Stimulated activated CD8-positive, alpha-beta memory T cell treated with anti-CD3 and anti-CD28 coated beads, Interleukin-7, amount 100 ng/mL, for 24 hours (primary cell): ENCODE data around the gene ADCY3.
"Not testable (repeated sequence)": the region's sequence is repeated elsewhere in the genome, so short reads cannot be mapped to it uniquely, and the experiment has no call there.

ENCODE experiments used
- DNase-seq: peaks from one replicate; pipeline ENCODE4 v3.0.0-alpha.2; 2020; ENCODE audit warnings: low read depth

ADCY3 gene

GRCh38 chr2:24809316-24810007 is 110.6 kb downstream of the ADCY3 start:
- DNase-seq = no peak

DNA sequence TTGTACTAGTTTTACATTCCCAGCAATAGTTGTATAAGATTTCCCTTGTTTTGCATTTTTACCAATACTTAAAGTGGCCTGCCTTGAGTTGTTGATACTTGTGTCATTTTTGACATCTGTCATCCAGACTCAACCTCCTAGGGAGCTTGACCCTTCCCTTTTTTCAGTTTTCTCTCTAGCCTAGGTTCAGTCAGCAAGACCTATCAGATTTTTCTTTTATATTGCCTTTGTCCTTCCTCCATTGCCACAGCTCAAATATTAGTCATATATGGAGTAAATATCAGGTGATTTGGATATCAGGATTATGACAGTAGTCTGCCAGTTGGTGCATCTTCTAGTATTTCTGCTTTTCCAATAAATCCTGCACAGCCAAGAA is 113.4 kb downstream of the ADCY3 start:
- no peak for DNase-seq

- not testable (repeated sequence) for DNase-seq
These were observed 114.0 kb downstream of the ADCY3 start for GRCh38 chr2:24805811-24806660.

DNA sequence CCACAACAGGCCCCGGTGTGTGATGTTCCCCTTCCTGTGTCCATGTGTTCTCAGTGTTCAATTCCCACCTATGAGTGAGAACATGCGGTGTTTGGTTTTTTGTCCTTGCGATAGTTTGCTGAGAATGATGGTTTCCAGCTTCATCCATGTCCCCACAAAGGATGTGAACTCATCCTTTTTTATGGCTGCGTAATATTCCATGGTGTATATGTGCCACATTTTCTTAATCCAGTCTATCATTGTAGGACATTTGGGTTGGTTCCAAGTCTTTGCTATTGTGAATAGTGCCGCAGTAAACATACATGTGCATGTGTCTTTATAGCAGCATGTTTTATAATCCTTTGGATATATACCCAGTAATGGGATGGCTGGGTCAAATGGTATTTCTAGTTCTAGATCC is 119.5 kb downstream of the ADCY3 start:
- not testable (repeated sequence) for DNase-seq

DNA sequence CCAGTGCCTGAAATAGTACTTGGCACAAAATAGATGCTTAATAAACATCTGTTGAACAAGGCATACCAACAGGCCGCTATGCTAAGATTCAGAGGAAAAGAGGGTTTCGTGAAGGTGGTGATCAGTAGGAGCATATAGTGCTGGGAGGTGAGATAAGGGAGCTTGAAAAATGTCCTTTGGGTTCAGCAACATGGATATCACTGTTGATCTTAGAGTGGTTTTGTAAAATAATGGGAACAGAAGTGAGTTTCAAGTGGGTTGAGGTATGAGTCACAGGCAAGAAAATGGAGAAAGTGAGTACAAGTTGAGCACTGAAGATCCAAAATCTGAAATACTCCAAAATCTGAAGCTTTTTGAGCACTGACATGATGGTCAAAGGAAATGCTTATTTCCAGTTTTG is 122.4 kb downstream of the ADCY3 start:
- no peak for DNase-seq

GRCh38 chr2:24793761-24794435 is 126.1 kb downstream of the ADCY3 start:
- no peak for DNase-seq

GRCh38 chr2:24792874-24793760 is 126.9 kb downstream of the ADCY3 start, which contains the start of the genes CENPO and PTRHD1:
CENPO (plus strand) TSS chr2:24793425; CDS start chr2:24793920, 495 bp downstream.
PTRHD1 (minus strand) TSS chr2:24793391; CDS start chr2:24793377, 14 bp downstream.
- DNase-seq = peak; percentile 84

DNA sequence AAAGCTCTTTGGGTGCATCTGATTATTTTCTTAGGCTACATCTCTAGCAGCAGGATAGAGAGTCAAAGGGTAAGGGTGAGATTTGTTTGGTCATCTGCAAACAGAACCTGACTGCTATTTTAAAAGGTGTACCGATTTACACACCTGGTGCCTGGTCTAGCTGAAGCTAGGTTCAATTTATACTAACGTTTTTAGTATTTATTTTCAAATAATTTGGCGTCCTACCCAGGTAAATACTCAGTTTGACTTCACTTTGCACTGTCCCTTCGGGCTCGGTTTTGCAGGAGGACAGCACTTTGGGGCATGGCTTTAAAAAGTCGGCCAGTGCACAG is 127.5 kb downstream of the ADCY3 start:
- DNase-seq = no peak

DNA sequence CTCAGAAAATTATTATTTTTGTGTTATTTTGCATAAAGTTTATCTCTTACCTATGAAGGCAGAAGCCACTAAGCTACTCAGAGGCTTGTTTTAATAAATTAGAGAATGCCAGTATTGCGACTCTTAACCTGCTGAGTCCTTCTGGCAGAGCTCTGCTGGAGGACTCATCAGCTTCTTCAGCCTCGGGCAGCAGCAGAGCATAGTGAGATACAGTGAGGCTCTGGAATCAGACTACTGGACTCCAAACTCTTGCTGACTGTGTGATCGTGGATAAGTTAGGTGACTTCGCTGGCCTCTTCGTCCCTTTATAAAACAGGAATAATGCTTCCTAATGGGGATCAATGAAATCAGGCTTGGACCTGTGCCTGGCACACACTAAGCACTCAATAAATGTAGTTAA is 128.6 kb downstream of the ADCY3 start:
- DNase-seq = no peak

- no peak for DNase-seq
These were observed 131.2 kb downstream of the ADCY3 start for GRCh38 chr2:24788816-24789215.

DNA sequence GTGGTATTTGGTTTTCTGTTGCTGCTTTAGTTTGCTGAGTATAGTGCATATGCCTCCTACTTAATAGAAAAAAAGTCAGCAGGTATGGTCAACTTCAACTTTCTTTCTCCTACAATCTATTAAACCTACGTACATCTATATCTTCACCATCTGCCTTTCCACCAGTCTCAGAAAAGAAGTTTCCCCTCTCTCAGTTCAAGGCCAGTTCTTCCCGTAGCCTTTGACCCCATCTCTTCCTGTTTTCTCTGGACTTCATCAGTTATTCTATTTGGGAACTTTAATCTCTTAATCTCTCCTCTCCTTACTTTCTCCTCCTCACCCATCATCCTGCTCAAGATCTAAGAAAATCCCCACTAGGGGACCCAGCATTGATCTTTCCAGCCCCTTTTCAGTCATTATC is 132.5 kb downstream of the ADCY3 start:
- DNase-seq = no peak

GRCh38 chr2:24785671-24786321 is 134.2 kb downstream of the ADCY3 start:
- DNase-seq = no peak

DNA sequence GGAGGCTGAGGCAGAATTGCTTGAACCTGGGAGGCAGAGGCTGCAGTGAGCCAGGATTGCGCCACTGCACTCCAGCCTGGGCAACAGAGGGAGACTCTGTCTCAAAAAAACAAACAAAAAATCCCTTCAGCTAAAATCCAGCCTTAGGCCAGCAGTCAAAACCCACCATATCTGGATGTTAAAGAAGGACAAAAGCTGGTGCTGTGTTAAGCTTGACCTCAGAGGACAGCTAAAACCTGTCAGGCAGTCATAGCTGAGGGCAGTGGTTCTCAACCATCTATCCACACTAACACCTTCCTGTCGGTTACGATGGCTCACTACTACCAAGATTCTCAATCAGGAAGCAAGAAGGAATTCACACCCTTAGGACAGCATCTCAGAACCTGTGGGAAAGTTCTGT is 136.4 kb downstream of the ADCY3 start:
- no peak for DNase-seq

- DNase-seq = no peak
These were observed 140.9 kb downstream of the ADCY3 start for GRCh38 chr2:24779116-24779515.

DNA sequence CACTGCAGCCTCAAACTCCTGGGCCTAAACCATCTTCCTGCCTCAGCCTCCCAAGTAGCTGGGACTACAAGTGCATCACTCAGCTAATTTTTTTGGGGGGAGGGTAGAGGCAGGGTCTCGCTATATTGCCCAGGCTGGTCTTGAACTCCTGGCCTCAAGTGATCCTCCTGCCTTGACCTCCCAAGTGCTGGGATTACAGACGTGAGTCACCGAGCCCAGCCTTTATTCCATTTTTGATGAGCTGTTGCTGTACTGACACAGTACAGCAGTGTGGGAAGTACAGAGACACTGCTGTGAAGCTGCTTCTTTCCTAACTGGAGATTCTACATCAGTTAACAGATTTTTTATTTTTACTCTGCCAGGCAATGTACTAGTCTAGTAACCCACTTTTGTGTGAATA is 145.7 kb downstream of the ADCY3 start:
- DNase-seq = no peak

DNA sequence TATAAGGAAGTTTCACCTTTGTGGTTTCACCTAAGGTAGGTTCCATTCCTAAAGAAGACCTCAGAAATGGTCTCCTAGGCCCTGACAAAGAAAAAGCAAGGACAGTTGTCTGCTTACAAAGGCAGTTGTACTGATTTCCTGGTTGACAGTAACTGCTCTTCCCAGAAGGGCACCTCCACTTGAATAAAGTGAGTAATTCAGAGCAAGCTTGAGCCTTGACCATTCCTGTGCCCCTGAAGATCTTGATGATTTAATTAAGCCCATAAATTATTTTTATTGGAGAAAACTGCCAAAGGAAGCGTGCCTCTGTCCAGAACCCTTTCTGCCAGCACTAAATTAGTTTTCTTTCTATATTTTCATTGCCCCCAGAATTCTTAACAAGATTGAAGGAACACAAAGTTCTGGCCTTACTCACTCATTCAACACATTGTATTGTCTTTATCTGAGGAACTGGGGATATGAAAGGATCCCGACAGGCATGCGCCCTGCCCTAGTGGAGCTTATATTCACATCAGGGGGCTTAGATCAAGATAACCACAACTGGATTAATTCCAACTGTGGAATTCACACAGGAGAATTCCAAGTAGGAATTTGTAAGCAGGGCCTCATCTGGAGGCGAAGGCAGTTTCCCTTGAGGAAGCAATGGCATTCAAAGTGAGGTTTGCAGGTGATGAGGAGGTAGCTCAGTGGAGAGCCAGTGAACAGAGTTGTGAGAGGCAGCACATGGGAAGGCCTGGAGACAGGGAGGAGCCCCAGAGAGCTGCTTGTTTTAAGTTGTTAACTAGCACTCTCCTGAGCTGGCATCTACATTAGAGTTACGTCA is 148.1 kb downstream of the ADCY3 start:
- DNase-seq = no peak

DNA sequence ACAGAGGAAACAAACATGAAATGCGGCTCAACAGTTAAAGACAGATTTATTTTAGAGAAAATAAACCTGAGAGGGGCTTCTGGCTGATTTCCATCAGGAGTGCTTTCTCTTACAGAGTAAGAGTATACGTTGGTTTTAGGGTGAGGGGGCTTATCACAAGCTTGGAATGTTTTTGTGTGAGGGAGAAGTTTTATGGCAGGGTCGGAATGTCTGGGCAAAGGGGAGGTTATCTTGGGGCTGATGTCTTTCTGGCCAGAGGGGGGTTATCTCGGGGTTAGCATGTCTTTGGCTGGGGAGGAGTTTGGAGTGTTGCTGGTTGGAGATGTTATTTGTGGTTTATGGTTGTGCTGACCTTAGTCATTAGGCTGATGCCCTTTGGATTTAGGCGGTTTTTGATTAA is 149.0 kb downstream of the ADCY3 start:
- no peak for DNase-seq
